BJ (cell line): Measurements from ENCODE around the gene CPAMD8. TPM values are rescaled to one million over a fixed set of nuclear protein-coding genes. Genes with fewer than 3 reads are reported as not detected.
"Not testable (repeated sequence)": the region's sequence is repeated elsewhere in the genome, so short reads cannot be mapped to it uniquely, and the experiment has no call there.

Experiments used
- CTCF ChIA-PET: fragments of 350-600 bp; formaldehyde crosslinking; extraction: SDS; loops from one replicate; lab custom pipeline; 2021; ENCODE audit warnings: antibody characterized with exemption, inconsistent platforms; lab: Yijun Ruan, JAX
- POLR2A ChIA-PET: fragments of 300-600 bp; sonication (Branson Sonifier 250); formaldehyde crosslinking; extraction: SDS; loops from one replicate; lab custom pipeline; 2021; ENCODE audit warnings: antibody characterized with exemption; lab: Charles Lee
- DNase-seq: peaks from one replicate; pipeline ENCODE4 v3.0.0-alpha.2; 2011; ENCODE audit warnings: low read depth
- H3K27me3 ChIP-seq: 2 replicates; pipeline ENCODE4 v1.6.0; 2011; ENCODE audit warnings: low read length; ENCODE audit not compliant: control insufficient read depth, insufficient read depth
- H3K36me3 ChIP-seq: 2 replicates; pipeline ENCODE4 v1.5.1; 2011; ENCODE audit warnings: low read length; ENCODE audit not compliant: control insufficient read depth, insufficient read depth
- H3K4me3 ChIP-seq: 2 replicates; pipeline ENCODE4 v1.5.1; 2011; ENCODE audit warnings: low read depth, mild to moderate bottlenecking, control low read depth, low read length
- polyA plus RNA-seq: library from polyadenylated mRNA; depleted of rRNA; stranded (reverse); fragments of >200 nt; gene quantifications from 2 replicates; pipeline ENCODE4 v1.2.3, GENCODE V29; 2011
- TF ChIP-seq, protein P1 (sequence below): IDR thresholded peaks from 2 replicates; pipeline ENCODE4 v1.5.1; 2011; ENCODE audit warnings: low read depth, mild to moderate bottlenecking, control low read depth, inconsistent platforms, low read length, moderate library complexity; ENCODE audit not compliant: insufficient read depth

CPAMD8 gene
- polyA plus RNA-seq, 1 experiment: 1.1 TPM

DNA sequence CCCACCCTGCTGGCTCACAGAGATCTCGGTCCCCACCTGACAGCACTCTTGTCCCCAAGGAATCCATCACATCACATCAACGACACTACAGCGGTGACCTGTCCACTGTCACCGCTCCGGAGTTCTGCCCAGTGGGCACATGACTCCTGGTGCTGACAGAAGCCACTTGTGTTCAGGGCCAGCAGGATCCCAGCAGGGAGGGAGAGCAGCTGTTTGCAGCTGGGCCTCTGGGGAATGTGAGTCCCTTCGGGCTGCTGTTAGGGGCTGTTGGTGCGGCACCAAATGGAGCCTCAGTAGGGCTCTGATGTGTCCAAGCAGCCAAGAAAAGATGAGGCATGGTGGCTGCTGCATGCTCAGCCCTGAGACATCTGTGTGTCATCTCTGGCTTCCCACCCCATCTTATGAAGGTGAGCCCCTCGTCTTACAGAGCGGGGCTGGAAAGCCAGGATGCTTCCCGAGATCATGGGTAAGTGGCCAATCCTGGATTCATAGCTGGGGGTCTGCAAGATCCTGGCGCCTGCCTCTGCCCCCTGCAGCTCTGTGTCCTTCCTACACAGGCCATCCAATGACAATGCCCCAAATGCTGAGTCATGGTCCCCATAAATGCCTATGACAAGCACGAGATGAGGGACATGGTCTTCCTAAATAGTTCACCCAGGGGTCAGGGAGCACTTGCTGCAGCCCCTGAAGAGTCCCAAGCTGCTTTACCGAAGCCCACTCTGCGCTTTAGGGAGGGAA lies 81.8 kb downstream of the CPAMD8 start:
- TF ChIP-seq, protein P1, sequence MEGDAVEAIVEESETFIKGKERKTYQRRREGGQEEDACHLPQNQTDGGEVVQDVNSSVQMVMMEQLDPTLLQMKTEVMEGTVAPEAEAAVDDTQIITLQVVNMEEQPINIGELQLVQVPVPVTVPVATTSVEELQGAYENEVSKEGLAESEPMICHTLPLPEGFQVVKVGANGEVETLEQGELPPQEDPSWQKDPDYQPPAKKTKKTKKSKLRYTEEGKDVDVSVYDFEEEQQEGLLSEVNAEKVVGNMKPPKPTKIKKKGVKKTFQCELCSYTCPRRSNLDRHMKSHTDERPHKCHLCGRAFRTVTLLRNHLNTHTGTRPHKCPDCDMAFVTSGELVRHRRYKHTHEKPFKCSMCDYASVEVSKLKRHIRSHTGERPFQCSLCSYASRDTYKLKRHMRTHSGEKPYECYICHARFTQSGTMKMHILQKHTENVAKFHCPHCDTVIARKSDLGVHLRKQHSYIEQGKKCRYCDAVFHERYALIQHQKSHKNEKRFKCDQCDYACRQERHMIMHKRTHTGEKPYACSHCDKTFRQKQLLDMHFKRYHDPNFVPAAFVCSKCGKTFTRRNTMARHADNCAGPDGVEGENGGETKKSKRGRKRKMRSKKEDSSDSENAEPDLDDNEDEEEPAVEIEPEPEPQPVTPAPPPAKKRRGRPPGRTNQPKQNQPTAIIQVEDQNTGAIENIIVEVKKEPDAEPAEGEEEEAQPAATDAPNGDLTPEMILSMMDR: no peak
- no peak for DNase-seq
- Histone ChIP-seq H3K36me3 (no peaks in the 10 kb centered on the region), H3K4me3 (no peak overlapping the region), H3K27me3 (no peaks in the 10 kb centered on the region)
- POLR2A ChIA-PET: no interaction called here
- CTCF ChIA-PET: no interaction called here

DNA sequence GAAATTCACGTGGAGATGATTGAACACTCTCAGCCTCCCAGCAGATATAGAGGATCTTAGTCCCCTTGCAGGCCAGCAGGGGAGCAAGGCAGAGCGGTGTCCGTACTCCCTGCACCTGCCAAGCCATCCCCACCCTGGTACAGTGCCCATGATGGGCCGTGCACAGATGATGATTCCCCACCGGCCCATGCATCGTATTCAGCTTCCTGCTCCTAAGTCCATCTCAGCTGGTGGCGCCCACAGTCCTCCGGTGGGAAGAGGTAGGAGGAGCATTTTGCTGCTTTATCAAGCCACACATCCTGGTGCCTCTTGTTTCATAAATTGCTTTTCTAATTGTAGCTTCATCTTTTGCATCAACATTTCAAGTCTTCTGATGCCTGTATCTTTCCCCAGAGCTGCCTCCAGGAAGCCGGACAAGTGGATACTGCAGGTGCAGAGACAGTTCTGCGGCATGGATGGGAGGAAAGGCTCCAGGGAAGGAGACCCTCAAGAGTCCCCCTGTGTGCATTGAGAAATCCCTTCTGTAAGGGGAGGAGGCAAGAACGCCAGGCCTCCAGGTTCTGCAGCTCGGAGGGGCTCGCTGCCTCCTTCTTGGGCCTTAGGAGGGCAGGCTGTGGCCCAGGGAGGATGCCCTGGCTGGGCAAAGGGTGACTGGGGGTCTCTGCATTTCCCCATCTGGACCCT lies 82.5 kb downstream of the CPAMD8 start:
- CTCF ChIA-PET: no interaction called here

DNA sequence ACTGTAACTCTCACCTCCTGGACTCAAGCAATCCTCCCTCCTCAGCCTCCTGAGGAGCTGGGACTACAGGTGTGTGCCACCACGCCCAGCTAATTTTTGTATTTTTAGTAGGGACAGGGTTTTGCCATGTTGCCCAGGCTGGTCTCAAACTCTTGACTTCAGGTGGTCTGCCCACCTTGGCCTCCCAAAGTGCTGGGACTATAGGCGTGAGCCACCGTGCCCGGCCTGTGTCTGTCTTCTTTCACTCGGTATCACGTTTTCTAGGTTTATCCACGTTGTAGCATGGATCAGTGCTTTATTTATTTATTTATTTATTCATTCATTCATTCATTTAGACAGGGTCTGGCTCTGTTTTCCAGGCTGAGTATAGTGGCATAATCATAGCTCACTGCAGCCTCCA lies 83.5 kb downstream of the CPAMD8 start:
- H3K36me3 ChIP-seq, H3K4me3 ChIP-seq, CTCF ChIA-PET, DNase-seq, H3K27me3 ChIP-seq: not testable (repeated sequence)
- POLR2A ChIA-PET: interaction anchor here (0.7 kb wide), 1 partner anchor 1654 kb away, joined by 3 read pairs; no protein-coding TSS in a partner anchor

More for the DNA sequence above, 82.5 kb downstream of the CPAMD8 start:
- no peaks in the 10 kb centered on the region for H3K27me3 ChIP-seq
- no peak overlapping the region for H3K4me3 ChIP-seq
- no peaks in the 10 kb centered on the region for H3K36me3 ChIP-seq
- POLR2A ChIA-PET: no interaction called here
- TF ChIP-seq, protein P1: no peak
- DNase-seq: no peak

DNA sequence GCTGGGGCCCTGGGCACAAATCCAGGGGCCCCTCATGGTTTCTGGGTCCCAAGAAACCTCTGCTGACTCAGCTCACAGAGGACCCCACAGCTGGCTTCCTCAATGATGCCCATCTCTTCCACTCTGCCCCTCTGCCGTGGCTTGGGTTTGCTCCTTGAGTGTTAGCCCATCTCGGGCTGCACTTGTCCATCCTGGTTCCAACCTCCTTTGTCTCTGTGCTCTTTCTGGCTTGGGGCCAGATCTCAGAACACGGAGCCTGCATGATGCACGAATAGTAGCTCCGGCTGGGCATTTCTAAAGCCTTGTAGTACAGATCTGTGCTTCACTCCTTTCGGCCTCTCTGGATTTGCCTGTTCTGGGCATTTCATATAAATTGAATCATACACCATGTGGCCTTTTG lies 84.0 kb downstream of the CPAMD8 start:
- H3K27me3 ChIP-seq: no peaks in the 10 kb centered on the region
- ChIA-PET POLR2A (no interaction called here), CTCF (no interaction called here)
- TF ChIP-seq, protein P1: no peak
- H3K4me3 ChIP-seq: no peak overlapping the region
- no peak for DNase-seq
- no peaks in the 10 kb centered on the region for H3K36me3 ChIP-seq

DNA sequence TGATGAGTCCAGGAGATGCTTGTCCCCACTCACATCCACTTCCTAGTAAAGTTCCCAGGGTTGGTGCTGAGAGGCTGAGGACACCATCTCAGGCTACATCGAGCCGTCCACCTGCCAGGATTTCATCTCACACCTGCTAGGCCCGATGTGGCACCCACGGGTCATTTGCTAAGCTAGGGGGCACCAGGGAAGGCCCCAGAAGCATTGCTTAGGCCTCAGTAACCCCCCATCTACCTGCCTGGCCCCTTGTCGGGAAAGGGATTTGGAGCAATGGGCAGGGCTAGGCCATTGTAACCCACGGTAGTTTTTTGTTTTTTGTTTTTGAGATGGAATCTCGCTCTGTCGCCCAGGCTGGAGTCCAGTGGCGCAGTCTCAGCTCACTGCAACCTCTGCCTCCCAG lies 86.0 kb downstream of the CPAMD8 start:
- Histone ChIP-seq H3K36me3 (no peaks in the 10 kb centered on the region), H3K27me3 (no peaks in the 10 kb centered on the region), H3K4me3 (no peak overlapping the region)
- CTCF ChIA-PET: no interaction called here
- DNase-seq: no peak
- POLR2A ChIA-PET: no interaction called here
- TF ChIP-seq, protein P1: no peak

DNA sequence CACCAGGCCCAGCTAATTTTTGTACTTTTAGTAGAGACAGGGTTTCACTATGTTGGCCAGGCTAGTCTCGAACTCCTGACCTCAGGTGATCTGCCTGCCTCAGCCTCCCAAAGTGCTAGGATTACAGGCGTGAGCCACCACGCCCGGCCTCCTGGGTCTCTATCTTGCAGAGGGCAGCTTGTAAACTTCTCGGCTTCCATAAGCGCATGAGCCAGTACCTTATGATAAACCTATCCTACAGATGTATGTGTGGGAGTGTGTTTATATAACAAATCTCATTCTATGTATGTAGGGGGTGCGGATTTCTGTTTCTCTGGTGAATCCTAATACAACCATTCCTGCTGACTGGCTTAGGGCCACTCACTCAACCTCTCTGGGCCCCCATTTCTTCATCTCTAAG lies 86.5 kb downstream of the CPAMD8 start:
- H3K4me3 ChIP-seq, H3K36me3 ChIP-seq, H3K27me3 ChIP-seq, DNase-seq, POLR2A ChIA-PET, CTCF ChIA-PET: not testable (repeated sequence)
